Erythroblast (primary cell): ENCODE measurements around the gene OR9G4.

Experiments
- GATA1 ChIP-seq: IDR thresholded peaks from 2 replicates; pipeline ENCODE4 v1.6.1; 2011; ENCODE audit warnings: low read depth, mild to moderate bottlenecking, control low read depth, low read length, moderate library complexity
- POLR2A ChIP-seq: IDR thresholded peaks from 2 replicates; pipeline ENCODE4 v1.6.1; 2011; ENCODE audit warnings: mild to moderate bottlenecking, low read length

GRCh38 chr11:56693428-56693827 lies 55.1 kb downstream of the OR9G4 start:
- no peak for TF ChIP-seq POLR2A
- TF ChIP-seq GATA1, result no peak
